Mesendoderm (in vitro differentiated cells): Measurements from ENCODE around the gene DYNC1LI2.

Experiments used
- DNase-seq: peaks from one replicate; pipeline ENCODE4 v3.0.0; 2013
- H2AK5ac ChIP-seq: 2 replicates; pipeline ENCODE4 v1.6.1; 2013; ENCODE audit warnings: low read length, inconsistent platforms
- H2BK120ac ChIP-seq: 2 replicates; pipeline ENCODE4 v1.6.1; 2013; ENCODE audit warnings: low read depth, mild to moderate bottlenecking, low read length, moderate library complexity, mixed read lengths
- H2BK15ac ChIP-seq: replicated peaks from 2 replicates; pipeline ENCODE4 v1.6.1; 2013; ENCODE audit warnings: low read depth, mild to moderate bottlenecking, moderate library complexity
- H2BK5ac ChIP-seq: 2 replicates; pipeline ENCODE4 v1.6.1; 2013; ENCODE audit warnings: low read length, inconsistent platforms
- H3K18ac ChIP-seq: 2 replicates; pipeline ENCODE4 v1.6.1; 2013; ENCODE audit warnings: mild to moderate bottlenecking, low read length, mixed read lengths
- H3K23ac ChIP-seq: one replicate; pipeline ENCODE4 v1.6.1; 2013; ENCODE audit warnings: low read length
- H3K27ac ChIP-seq: 2 replicates; pipeline ENCODE4 v1.5.1; 2013; ENCODE audit warnings: low read depth, mild to moderate bottlenecking, inconsistent platforms, low read length, moderate library complexity
- H3K27me3 ChIP-seq: 2 replicates; pipeline ENCODE4 v1.6.1; 2013; ENCODE audit warnings: low read length, control low read depth, mild to moderate bottlenecking, inconsistent platforms; ENCODE audit not compliant: insufficient read depth, poor library complexity
- H3K36me3 ChIP-seq: 2 replicates; pipeline ENCODE4 v1.6.1; 2013; ENCODE audit warnings: low read length, inconsistent platforms; ENCODE audit not compliant: control insufficient read depth, insufficient read depth
- H3K4ac ChIP-seq: one replicate; pipeline ENCODE4 v1.6.1; 2013; ENCODE audit warnings: low read depth, mild to moderate bottlenecking, low read length, moderate library complexity
- H3K4me1 ChIP-seq: 2 replicates; pipeline ENCODE4 v1.6.1; 2013; ENCODE audit warnings: low read depth, low read length, inconsistent platforms; ENCODE audit not compliant: control insufficient read depth
- H3K4me2 ChIP-seq: 2 replicates; pipeline ENCODE4 v1.6.1; 2013; ENCODE audit warnings: low read length
- H3K4me3 ChIP-seq: 2 replicates; pipeline ENCODE4 v1.5.1; 2013; ENCODE audit warnings: mild to moderate bottlenecking, low read length
- H3K56ac ChIP-seq: one replicate; pipeline ENCODE4 v1.6.1; 2013; ENCODE audit warnings: low read length
- H3K79me1 ChIP-seq: 2 replicates; pipeline ENCODE4 v1.6.1; 2013; ENCODE audit warnings: low read length, inconsistent platforms
- H3K79me2 ChIP-seq: 2 replicates; pipeline ENCODE4 v1.6.1; 2013; ENCODE audit warnings: mild to moderate bottlenecking, low read length; ENCODE audit not compliant: control insufficient read depth, insufficient read depth
- H3K9ac ChIP-seq: 2 replicates; pipeline ENCODE4 v1.6.1; 2013; ENCODE audit warnings: low read length, inconsistent platforms
- H4K5ac ChIP-seq: one replicate; pipeline ENCODE4 v1.6.1; 2013; ENCODE audit warnings: low read length
- H4K8ac ChIP-seq: one replicate; pipeline ENCODE4 v1.6.1; 2013; ENCODE audit warnings: low read depth, mild to moderate bottlenecking, control low read depth, low read length, moderate library complexity
- WGBS: extraction: QIAGEN DNeasy Blood & Tissue Kit; methylation state at CpG from one replicate; pipeline ENCODE4 v1.1.7; 2013; ENCODE audit warnings: low lambda C conversion rate, missing lambda C conversion rate; ENCODE audit not compliant: insufficient coverage; ENCODE audit errors: extremely low coverage; 5-methylcytosine and 5-hydroxymethylcytosine counted together

DYNC1LI2 gene

GRCh38 chr16:66787427-66787826 is 36.0 kb upstream of the DYNC1LI2 start:
- no peak overlapping the region for H4K5ac ChIP-seq
- H3K4ac ChIP-seq, result no peak overlapping the region
- H3K18ac ChIP-seq, result no peak overlapping the region
- no peak overlapping the region for H2BK5ac ChIP-seq
- no peak overlapping the region for H3K4me2 ChIP-seq
- no peaks in the 10 kb centered on the region for H3K79me2 ChIP-seq
- no peak overlapping the region for H3K56ac ChIP-seq
- no peak overlapping the region for H2BK120ac ChIP-seq
- no peak overlapping the region for H2BK15ac ChIP-seq
- H3K4me3 ChIP-seq, result no peak overlapping the region
- no peak overlapping the region for H3K23ac ChIP-seq
- no peaks in the 10 kb centered on the region for H3K79me1 ChIP-seq
- no peaks in the 10 kb centered on the region for H3K4me1 ChIP-seq
- H4K8ac ChIP-seq, result no peak overlapping the region
- no peaks in the 10 kb centered on the region for H3K27me3 ChIP-seq
- no peak overlapping the region for H2AK5ac ChIP-seq
- H3K27ac ChIP-seq, result no peak overlapping the region
- no peak for DNase-seq
- no CpG with 5 or more reads among the region's 2 CpGs for WGBS
- H3K36me3 ChIP-seq, result no peaks in the 10 kb centered on the region
- no peak overlapping the region for H3K9ac ChIP-seq

DNA sequence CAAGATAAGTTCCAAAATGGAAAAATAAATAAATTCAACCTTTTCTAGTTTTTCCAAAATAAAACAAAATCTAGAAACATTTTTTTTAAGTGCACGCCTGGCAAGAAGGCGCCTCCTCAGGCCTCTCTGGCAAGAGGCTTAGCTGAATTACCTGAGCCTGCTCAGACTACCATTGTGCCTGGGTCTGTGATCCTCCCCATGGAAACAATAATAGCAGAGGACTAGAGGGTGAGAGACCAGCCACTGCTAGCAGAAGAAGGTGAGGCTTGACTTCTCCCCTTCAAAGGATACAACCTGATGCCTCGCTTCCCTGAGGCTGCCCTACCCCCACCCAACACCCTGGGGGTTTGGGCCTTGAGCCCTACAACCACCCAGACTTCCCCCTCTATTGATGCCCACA is 35.1 kb upstream of the DYNC1LI2 start:
- Histone ChIP-seq H2BK5ac (no peak overlapping the region), H3K4ac (no peak overlapping the region), H3K79me1 (no peaks in the 10 kb centered on the region), H3K27me3 (no peaks in the 10 kb centered on the region), H3K23ac (no peak overlapping the region), H2BK15ac (no peak overlapping the region), H4K8ac (no peak overlapping the region), H3K18ac (no peak overlapping the region), H3K27ac (no peak overlapping the region), H4K5ac (no peak overlapping the region), H3K79me2 (no peaks in the 10 kb centered on the region), H3K56ac (no peak overlapping the region), H3K9ac (no peak overlapping the region), H2BK120ac (no peak overlapping the region), H2AK5ac (no peak overlapping the region), H3K4me3 (no peak overlapping the region), H3K4me1 (no peaks in the 10 kb centered on the region), H3K36me3 (no peaks in the 10 kb centered on the region), H3K4me2 (no peak overlapping the region)
- no CpG with 5 or more reads among the region's 3 CpGs for WGBS
- peak; percentile 4 for DNase-seq

GRCh38 chr16:66776457-66776856 is 25.0 kb upstream of the DYNC1LI2 start:
- Histone ChIP-seq H3K23ac (no peak overlapping the region), H3K4me1 (no peaks in the 10 kb centered on the region), H4K5ac (no peak overlapping the region), H3K9ac (no peak overlapping the region), H3K4me3 (no peak overlapping the region), H3K79me2 (no peaks in the 10 kb centered on the region), H3K18ac (no peak overlapping the region), H2BK120ac (no peak overlapping the region), H3K4ac (no peak overlapping the region), H3K36me3 (no peaks in the 10 kb centered on the region), H3K79me1 (no peaks in the 10 kb centered on the region), H2BK5ac (no peak overlapping the region), H4K8ac (no peak overlapping the region), H2BK15ac (no peak overlapping the region), H3K27ac (no peak overlapping the region), H3K56ac (no peak overlapping the region), H3K4me2 (no peak overlapping the region), H2AK5ac (no peak overlapping the region), H3K27me3 (no peaks in the 10 kb centered on the region)
- no peak for DNase-seq

GRCh38 chr16:66774981-66775380 is 23.6 kb upstream of the DYNC1LI2 start:
- no peak overlapping the region for H2BK5ac ChIP-seq
- H3K27ac ChIP-seq, result no peak overlapping the region
- no peak overlapping the region for H3K23ac ChIP-seq
- H3K4ac ChIP-seq, result no peak overlapping the region
- H3K79me1 ChIP-seq, result no peaks in the 10 kb centered on the region
- H3K36me3 ChIP-seq, result no peaks in the 10 kb centered on the region
- no peaks in the 10 kb centered on the region for H3K4me1 ChIP-seq
- no peak overlapping the region for H3K56ac ChIP-seq
- no peak overlapping the region for H3K18ac ChIP-seq
- H3K4me2 ChIP-seq, result no peak overlapping the region
- no peaks in the 10 kb centered on the region for H3K27me3 ChIP-seq
- WGBS, result no CpG with 5 or more reads among the region's 2 CpGs
- DNase-seq, result no peak
- no peak overlapping the region for H3K9ac ChIP-seq
- no peak overlapping the region for H3K4me3 ChIP-seq
- H2BK15ac ChIP-seq, result no peak overlapping the region
- no peak overlapping the region for H4K5ac ChIP-seq
- H2BK120ac ChIP-seq, result no peak overlapping the region
- H4K8ac ChIP-seq, result no peak overlapping the region
- no peaks in the 10 kb centered on the region for H3K79me2 ChIP-seq
- H2AK5ac ChIP-seq, result no peak overlapping the region

GRCh38 chr16:66758086-66758485 is 6.7 kb upstream of the DYNC1LI2 start:
- Histone ChIP-seq H3K9ac (no peak overlapping the region), H3K4ac (no peak overlapping the region)

DNA sequence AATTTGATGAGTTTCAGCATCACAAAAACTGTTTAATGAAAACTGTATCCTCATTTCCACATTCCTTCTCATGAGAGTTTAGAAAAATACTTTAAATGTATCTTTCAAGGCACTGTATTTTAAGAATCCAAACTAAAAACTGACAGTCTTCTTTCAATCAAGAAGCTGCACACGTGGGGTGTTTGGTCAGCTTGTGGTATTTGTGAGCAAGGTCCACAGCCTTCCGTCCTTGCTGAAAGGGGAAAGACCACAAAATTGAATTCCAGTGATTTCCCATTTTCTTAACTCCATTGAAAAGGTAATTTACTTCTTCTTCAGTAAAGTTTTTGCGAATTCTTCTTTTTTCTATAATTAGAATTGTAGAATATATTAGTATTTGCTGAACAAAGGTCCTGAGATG is 3.4 kb upstream of the DYNC1LI2 start:
- no peak overlapping the region for H2BK120ac ChIP-seq
- H3K9ac ChIP-seq, result no peak overlapping the region
- H3K27me3 ChIP-seq, result no peaks in the 10 kb centered on the region
- H2BK5ac ChIP-seq, result no peak overlapping the region
- DNase-seq, result no peak
- H3K4ac ChIP-seq, result no peak overlapping the region
- H4K8ac ChIP-seq, result no peak overlapping the region
- H3K18ac ChIP-seq, result no peak overlapping the region
- no peak overlapping the region for H3K27ac ChIP-seq
- no peaks in the 10 kb centered on the region for H3K36me3 ChIP-seq
- H3K4me1 ChIP-seq, result peaks cover 7% of the 10 kb centered on the region
- WGBS, result no CpG with 5 or more reads among the region's 3 CpGs
- H3K56ac ChIP-seq, result no peak overlapping the region
- no peak overlapping the region for H4K5ac ChIP-seq
- H3K79me1 ChIP-seq, result peaks cover 11% of the 10 kb centered on the region
- H2AK5ac ChIP-seq, result no peak overlapping the region
- H3K4me3 ChIP-seq, result no peak overlapping the region
- H3K79me2 ChIP-seq, result peaks cover 15% of the 10 kb centered on the region
- no peak overlapping the region for H3K4me2 ChIP-seq
- H3K23ac ChIP-seq, result no peak overlapping the region
- H2BK15ac ChIP-seq, result no peak overlapping the region

More at GRCh38 chr16:66758086-66758485, 6.7 kb upstream of the DYNC1LI2 start:
- Histone ChIP-seq H2AK5ac (no peak overlapping the region), H3K36me3 (no peaks in the 10 kb centered on the region), H4K5ac (no peak overlapping the region), H3K27ac (no peak overlapping the region), H2BK5ac (no peak overlapping the region), H3K4me1 (no peaks in the 10 kb centered on the region), H3K79me1 (no peaks in the 10 kb centered on the region), H2BK15ac (no peak overlapping the region), H3K79me2 (no peaks in the 10 kb centered on the region), H4K8ac (no peak overlapping the region), H2BK120ac (no peak overlapping the region), H3K4me2 (no peak overlapping the region), H3K56ac (no peak overlapping the region), H3K23ac (no peak overlapping the region), H3K4me3 (no peak overlapping the region), H3K27me3 (no peaks in the 10 kb centered on the region), H3K18ac (no peak overlapping the region)
- DNase-seq, result no peak
